Activated naive CD4-positive, alpha-beta T cell treated with anti-CD3 and anti-CD28 coated beads, Interleukin-2, amount 50 U/mL, for 72 hours (primary cell): ENCODE measurements around the gene PYGB. TPM values are rescaled to one million over a fixed set of nuclear protein-coding genes. Genes with fewer than 3 reads are reported as not detected.
"Not testable (repeated sequence)": the region's sequence is repeated elsewhere in the genome, so short reads cannot be mapped to it uniquely, and the experiment has no call there.

ENCODE experiments used
- ATAC-seq, 2 donors: fragments of 150-1000 bp; cut with Tn5 transposase; 2 replicates each; pipeline ENCODE4 v1.10.0; 2021; ENCODE audit warnings: mild to moderate bottlenecking in 2 of 2, moderate library complexity in 2 of 2
- DNase-seq, 2 donors: peaks; one replicate each; pipeline ENCODE4 v3.0.0; 2021 to 2022; ENCODE audit warnings: low spot score in 2 of 2
- H3K27ac Mint-ChIP-seq, 2 donors: one replicate each; pipeline ENCODE4 v1.8.0; 2022; ENCODE audit warnings: mild to moderate bottlenecking in 2 of 2, mixed read lengths in 2 of 2
- H3K36me3 Mint-ChIP-seq, 2 donors: one replicate each; pipeline ENCODE4 v1.8.0; 2022; ENCODE audit warnings: mixed read lengths in 2 of 2
- H3K9me3 Mint-ChIP-seq, 2 donors: one replicate each; pipeline ENCODE4 v1.8.0; 2022; ENCODE audit warnings: mixed read lengths in 2 of 2
- total RNA-seq, 2 donors: library from RNA; stranded (reverse); gene quantifications; one replicate each; pipeline ENCODE4 v1.2.3, GENCODE V29; 2022

PYGB gene
- total RNA-seq, 2 donors from 2014 or later: 19.1 to 30.8 TPM

GRCh38 chr20:25223765-25224720 lies 23.8 kb upstream of the PYGB start:
- no peaks in the 10 kb centered on the region for H3K9me3 Mint-ChIP-seq
- no peak for ATAC-seq

GRCh38 chr20:25224941-25225340 lies 22.9 kb upstream of the PYGB start:
- Mint-ChIP-seq H3K9me3 (no peaks in the 10 kb centered on the region), H3K36me3 (no peaks in the 10 kb centered on the region), H3K27ac (no peak overlapping the region)
- ATAC-seq: no peak
- DNase-seq: no peak

More at GRCh38 chr20:25223765-25224720, 23.8 kb upstream of the PYGB start:
- peak overlapping the region; percentile 18 to 72 for H3K27ac Mint-ChIP-seq
- no peak for DNase-seq
- H3K36me3 Mint-ChIP-seq: no peaks in the 10 kb centered on the region

GRCh38 chr20:25225642-25226432 lies 22.0 kb upstream of the PYGB start:
- no peak for ATAC-seq
- Mint-ChIP-seq H3K36me3 (no peaks in the 10 kb centered on the region), H3K27ac (peak overlapping the region; percentile 42 to 79), H3K9me3 (no peaks in the 10 kb centered on the region)
- no peak for DNase-seq

- Mint-ChIP-seq H3K9me3 (no peaks in the 10 kb centered on the region), H3K27ac (peak overlapping the region in 1 of 2 donors; percentile 34), H3K36me3 (no peaks in the 10 kb centered on the region)
- no peak for DNase-seq
- ATAC-seq: no peak
These were observed 21.2 kb upstream of the PYGB start for GRCh38 chr20:25226433-25227316.

GRCh38 chr20:25227317-25227831 lies 20.5 kb upstream of the PYGB start:
- no peaks in the 10 kb centered on the region for H3K36me3 Mint-ChIP-seq
- no peak for ATAC-seq

GRCh38 chr20:25229486-25230165 lies 18.3 kb upstream of the PYGB start:
- no peak for DNase-seq
- ATAC-seq: no peak
- Mint-ChIP-seq H3K27ac (peak overlapping the region; percentile 5 to 41), H3K9me3 (no peaks in the 10 kb centered on the region), H3K36me3 (no peaks in the 10 kb centered on the region)

More at GRCh38 chr20:25227317-25227831, 20.5 kb upstream of the PYGB start:
- Mint-ChIP-seq H3K27ac (peak overlapping the region in 1 of 2 donors; percentile 34), H3K9me3 (no peaks in the 10 kb centered on the region)
- no peak for DNase-seq

GRCh38 chr20:25230166-25230831 lies 17.6 kb upstream of the PYGB start:
- Mint-ChIP-seq H3K36me3 (no peaks in the 10 kb centered on the region), H3K9me3 (no peaks in the 10 kb centered on the region), H3K27ac (peak overlapping the region; percentile 5 to 41)
- DNase-seq (no peak), ATAC-seq (no peak)

GRCh38 chr20:25233016-25233772 lies 14.7 kb upstream of the PYGB start:
- DNase-seq: no peak
- H3K27ac Mint-ChIP-seq: no peak overlapping the region
- H3K36me3 Mint-ChIP-seq: peaks cover 0 to 3% of the 10 kb centered on the region in 2 donors
- no peaks in the 10 kb centered on the region for H3K9me3 Mint-ChIP-seq
- ATAC-seq: no peak

- not testable (repeated sequence) for H3K9me3 Mint-ChIP-seq, DNase-seq, H3K27ac Mint-ChIP-seq, ATAC-seq, H3K36me3 Mint-ChIP-seq
These were observed 13.7 kb upstream of the PYGB start for GRCh38 chr20:25234009-25234849.

GRCh38 chr20:25236450-25237304 lies 11.2 kb upstream of the PYGB start:
- H3K9me3 Mint-ChIP-seq: no peaks in the 10 kb centered on the region
- H3K36me3 Mint-ChIP-seq: peaks cover 0 to 5% of the 10 kb centered on the region in 2 donors
- peak overlapping the region; percentile 92 to 95 for H3K27ac Mint-ChIP-seq
- ATAC-seq (no peak), DNase-seq (no peak)

- ATAC-seq (peak; percentile 96 to 97), DNase-seq (peak; percentile 58 to 84)
- no peaks in the 10 kb centered on the region for H3K9me3 Mint-ChIP-seq
- peaks cover 0 to 5% of the 10 kb centered on the region in 2 donors for H3K36me3 Mint-ChIP-seq
- peak overlapping the region; percentile 94 to 95 for H3K27ac Mint-ChIP-seq
These were observed 10.1 kb upstream of the PYGB start for GRCh38 chr20:25237610-25238318.

GRCh38 chr20:25238319-25239037 lies 9.4 kb upstream of the PYGB start:
- DNase-seq (no peak), ATAC-seq (no peak)
- peak overlapping the region; percentile 94 to 95 for H3K27ac Mint-ChIP-seq
- H3K9me3 Mint-ChIP-seq: no peaks in the 10 kb centered on the region
- peaks cover 0 to 5% of the 10 kb centered on the region in 2 donors for H3K36me3 Mint-ChIP-seq
